Kidney glomerular epithelial cell (primary cell): ENCODE data around the gene NCBP3.

Source experiments
- DNase-seq: peaks from one replicate; lab custom pipeline; 2025; lab: John Stamatoyannopoulos, UW

The NCBP3 gene

GRCh38 chr17:3845621-3846436 is at the start of gene NCBP3:
NCBP3 (minus strand) TSS chr17:3846246; CDS start chr17:3846223, 23 bp downstream.
- DNase-seq: peak; percentile 77

GRCh38 chr17:3895354-3895753 is 49.3 kb upstream of the NCBP3 start:
- DNase-seq: no peak

GRCh38 chr17:3894911-3895343 is 48.9 kb upstream of the NCBP3 start:
- DNase-seq: no peak

- DNase-seq: no peak
These were observed 48.1 kb upstream of the NCBP3 start for GRCh38 chr17:3894188-3894587.

- DNase-seq: no peak
These were observed 47.7 kb upstream of the NCBP3 start for GRCh38 chr17:3893720-3894116.

DNA sequence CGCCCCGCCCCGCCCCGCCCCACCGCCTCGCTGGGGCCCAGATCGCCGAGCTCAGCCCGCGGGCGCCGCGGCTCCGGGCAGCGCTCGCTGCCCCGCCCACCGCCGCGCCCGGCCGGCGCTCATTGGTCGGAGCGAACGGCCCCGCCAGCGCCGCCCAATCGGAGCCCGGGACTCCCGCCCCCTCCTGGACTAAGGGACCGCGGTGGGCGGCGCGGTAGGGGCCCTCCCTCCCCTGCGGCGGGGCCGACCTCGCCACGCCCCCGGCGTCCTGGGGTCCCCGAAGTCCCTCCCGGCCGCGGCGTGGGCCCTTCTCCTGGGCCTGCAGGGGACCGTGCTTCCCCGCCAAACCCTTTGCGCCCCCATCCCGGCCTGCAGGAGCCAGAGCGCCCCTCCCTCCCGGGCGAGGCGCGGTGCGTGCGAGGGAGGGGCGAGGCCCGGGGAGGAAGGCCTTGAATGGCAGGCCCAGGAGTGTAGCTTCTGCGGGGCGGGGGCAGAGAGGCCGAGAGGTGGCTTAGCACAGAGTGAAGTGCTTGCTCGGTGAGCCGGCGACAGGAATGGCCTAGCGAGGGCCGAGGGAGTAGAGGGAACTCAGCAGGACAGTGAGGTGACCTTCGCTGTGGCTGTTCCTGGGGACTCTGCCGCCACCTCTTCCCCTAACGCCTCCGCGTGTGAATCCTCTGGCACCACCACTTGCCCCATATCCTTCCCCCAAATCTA is 47.1 kb upstream of the NCBP3 start, which contains the start of gene CAMKK1:
Gene CAMKK1 (minus strand): TSS at position 51 of the 717 bp plus-strand sequence. CDS start 7,366 bp downstream, outside the sequence.
- peak; percentile 84 for DNase-seq

DNA sequence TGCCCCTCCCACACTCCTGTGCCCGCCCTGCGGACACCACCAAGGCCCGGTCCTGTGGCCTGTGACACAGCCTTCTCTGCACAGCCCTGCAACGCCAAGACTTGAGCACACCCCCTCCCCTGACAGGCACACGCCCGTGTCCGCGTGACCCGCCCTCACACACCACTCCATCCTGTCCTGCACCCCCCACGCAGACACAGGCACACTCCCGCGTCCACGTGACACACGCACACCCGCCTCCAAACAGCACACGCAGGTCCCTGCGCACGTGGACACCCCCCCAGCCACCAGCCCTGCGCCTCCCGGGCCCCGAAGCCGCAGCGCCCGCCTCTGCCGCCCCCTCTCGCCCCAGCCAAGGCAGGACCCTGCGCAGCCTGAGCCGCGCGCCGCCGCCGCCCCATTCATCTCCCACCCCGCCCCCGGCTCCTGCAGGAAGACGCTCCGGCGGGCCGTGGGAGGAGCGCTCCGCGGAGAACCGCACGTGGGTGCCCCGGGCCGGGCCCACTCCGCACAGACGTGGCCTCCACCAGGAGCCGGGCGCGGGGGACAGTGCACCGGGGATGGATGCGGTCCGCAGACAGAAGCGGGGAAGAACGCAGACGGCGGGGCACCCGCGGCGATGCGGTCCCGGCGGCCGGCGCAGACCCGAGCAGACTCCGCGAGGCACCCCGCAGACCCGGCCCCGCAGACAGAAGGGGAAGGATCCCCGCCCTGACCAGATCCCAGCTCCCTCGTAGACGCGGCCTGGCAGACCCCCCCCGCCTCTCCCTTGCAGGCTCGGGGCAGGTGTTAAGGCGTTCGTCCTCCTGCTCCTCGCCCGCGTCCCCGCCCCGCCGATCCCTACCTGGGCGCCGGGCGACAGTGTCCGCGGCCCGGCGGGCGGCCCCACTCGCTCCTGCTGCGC is 46.3 kb upstream of the NCBP3 start:
- peak; percentile 19 for DNase-seq

DNA sequence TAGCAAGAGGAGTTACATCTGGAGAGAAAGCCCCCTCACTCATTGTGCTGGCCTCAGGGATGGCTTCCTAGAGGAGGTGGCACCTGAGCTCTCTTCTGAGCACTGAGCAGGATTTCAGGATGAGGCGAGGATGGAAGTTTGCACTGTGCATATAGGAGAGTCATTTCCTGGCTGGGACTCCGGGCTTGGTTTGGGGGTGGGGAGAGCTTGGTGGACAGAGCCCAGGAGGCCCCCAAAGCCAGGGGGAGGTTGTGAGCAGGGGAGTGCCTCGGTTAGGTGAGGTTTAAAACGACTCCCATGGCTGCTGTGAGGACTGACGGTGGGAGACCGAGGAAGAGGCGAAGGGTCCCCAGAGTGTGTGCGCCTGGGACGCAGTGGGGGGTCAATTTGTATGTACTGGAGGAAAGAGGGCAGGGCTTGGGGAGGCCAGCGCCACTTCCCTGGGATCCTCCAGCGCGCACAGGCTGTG is 45.6 kb upstream of the NCBP3 start:
- DNase-seq: no peak

DNA sequence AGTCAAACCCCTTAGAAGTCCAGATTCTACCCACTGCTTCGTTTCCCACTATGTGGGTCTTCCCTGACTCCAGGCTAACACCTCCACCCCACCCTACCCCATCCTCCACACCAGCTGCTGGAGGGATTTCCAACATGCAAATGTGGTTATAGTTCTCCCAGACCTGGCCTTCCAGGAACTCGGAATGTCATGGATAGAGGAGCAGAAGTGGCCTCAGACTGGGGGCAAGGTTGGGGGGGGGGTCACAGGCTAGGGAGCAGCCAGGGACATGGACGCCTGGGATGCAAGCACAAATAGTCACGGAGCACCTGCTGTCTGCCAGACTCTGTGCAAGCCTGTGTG is 44.8 kb upstream of the NCBP3 start:
- no peak for DNase-seq

DNA sequence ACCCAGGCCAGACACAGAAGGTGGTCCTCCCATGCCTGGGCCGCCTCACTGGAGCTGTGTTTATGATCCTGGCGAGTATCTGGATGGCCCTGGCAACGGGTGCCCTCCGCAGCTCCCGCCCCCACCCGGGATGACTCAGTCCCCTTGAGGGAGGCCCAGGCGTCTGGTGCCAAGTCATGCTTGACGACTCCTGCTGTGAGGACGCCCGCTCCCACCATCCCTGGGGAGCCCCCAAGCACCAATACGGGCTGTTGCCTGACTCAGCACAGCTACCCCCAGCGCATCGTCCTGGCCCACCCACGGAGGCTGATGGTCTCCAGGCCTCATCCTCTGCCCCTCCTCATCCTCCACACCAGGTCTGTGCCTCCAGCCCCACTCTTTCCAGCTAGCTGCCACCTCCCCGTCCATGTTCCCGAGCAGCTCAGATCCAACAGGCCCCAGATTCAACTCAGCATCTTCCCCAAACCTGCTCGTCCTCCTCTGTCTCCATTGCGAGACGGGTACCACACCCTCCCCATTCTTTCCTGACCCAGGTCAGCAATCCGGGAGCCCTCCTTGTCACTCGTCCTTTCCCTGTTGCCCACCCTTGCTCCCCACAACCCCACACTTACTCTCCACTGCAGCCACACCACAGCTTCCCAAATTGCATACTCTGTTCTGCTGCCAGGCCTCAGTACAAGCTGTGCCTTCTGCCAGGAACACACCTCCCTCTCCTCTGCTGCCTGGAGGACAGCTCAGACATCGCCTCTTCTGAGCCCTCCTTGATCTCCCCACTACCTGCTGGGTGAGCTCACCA is 44.2 kb upstream of the NCBP3 start:
- DNase-seq: peak; percentile 89

DNA sequence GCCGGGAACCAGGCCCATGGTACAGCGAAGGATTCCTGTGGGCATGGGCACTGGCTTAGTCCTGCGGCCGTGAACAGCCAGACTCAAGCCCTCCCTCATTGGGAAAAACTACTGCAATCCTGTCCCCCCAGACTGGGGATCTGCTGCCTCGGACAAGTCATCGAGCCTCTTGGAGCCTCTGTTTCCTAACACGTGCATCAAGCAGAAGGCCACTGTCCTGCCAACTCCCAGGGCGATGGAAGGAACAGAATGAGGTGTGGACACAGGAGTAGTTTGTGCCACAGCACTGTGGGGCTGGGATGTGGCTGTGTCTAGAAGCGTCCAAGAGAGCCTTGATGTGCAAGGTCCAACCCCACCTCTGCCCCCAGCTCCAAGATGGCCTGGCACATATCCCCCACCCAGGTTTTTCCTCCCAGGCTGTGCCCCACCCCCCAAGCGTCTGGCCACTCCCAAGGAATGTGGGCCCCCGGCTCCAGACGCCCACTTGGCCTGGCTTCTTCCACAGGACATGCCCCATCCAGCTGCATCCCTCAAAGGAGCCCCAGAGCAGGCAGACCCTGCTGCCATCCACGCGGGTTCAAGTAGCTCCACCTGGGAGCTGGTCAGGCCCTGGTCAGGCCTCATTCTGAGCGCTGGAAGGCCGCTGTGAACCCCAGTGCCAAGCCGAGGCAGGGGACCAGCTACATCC is 43.4 kb upstream of the NCBP3 start:
- no peak for DNase-seq

DNA sequence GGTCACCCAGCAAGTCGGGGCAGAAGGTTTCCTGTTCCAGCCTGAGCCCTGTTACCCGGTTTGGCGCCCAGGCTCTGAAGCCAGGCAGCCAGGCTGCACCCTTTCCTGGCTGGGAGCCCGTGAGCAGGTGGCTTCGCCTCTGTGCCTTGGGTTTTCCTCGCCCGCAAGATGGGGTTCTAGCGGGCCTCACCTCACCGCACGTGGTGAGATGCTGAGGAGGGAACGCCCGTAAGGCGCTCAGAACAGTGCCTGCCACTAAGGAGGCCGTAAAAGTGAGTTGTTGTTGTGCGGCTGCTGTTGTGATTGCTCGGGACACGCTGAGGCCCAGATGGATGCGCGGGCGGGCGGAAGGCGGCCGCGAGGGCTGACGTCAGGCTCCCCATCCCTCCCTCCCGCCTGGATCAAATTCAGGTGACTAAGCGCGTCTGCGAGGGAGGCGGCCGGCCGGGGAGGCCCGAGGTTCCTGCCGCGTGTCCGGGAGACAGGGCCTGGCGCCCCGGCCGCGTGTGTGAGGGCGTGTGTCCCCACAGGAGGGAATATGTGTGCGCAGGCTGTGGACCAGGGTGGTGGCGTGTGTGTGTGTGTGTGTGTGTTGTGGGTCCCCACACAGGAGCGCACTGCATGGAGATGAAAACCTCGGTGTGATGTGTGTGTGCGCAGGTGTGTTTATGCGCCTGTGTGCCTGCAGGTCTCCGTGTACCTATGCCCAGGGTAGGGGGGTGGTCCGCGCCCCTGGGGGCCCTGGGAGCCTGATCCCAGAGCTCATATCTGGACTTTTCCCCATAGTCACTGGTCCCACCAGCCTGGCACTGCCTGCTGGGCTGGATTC is 42.5 kb upstream of the NCBP3 start:
- peak; percentile 85 for DNase-seq

DNA sequence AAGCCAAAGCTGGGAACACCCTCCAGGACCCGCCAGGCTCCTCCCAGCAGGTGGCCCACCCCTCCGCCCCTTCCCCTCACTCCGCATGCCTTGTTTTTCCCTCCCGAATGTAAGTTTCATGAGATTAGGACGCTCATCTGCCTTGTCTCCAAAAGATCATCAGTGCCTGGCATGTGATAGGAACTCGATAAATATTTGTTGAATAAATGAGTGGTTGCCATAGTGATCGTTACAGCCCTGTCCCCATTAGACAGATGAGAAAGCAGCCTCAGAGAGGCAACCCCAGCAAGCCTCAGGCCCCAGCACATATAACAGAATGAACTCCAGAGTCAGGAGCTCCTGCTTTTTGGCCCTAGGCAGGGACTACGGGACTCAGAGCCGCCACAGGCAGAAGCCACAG is 41.8 kb upstream of the NCBP3 start:
- DNase-seq: no peak

DNA sequence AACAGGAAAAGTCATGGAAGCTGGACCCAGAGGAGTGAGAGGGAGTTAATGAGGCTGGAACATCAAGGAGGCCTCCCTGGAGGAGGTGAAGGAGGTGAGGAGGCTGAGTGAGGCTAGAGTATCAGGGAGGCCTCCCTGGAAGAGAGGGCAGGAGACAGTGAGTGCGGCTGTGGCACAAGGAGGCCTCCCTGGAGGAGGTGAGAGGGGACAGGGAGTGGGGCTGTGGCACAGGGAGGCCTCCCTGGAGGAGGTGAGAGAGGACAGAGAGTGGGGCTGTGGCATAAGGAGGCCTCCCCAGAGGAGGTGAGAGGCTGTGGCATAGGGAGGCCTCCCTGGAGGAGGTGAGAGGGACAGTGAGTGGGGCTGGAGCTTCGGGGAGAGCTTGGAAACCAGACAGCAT is 41.3 kb upstream of the NCBP3 start:
- no peak for DNase-seq

DNA sequence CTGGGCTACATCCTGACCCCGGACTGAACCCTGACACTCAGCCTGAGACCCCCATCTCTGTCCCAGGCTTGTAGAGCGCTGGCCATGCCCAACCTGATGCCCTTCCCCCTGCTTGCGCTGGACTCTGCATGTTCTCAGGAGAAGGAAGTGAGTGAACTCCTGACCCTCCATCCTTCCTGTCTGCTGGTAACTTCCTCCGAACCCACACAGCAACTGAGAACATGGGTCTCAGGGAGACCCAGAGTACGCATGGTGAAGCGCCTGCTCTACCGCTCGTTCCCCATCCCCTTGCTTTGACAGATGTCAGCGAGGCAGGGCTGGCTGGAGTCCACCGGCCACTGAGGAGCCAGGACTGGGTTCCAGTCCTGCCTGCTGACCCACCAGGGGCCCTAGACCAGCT is 40.7 kb upstream of the NCBP3 start:
- DNase-seq: no peak

DNA sequence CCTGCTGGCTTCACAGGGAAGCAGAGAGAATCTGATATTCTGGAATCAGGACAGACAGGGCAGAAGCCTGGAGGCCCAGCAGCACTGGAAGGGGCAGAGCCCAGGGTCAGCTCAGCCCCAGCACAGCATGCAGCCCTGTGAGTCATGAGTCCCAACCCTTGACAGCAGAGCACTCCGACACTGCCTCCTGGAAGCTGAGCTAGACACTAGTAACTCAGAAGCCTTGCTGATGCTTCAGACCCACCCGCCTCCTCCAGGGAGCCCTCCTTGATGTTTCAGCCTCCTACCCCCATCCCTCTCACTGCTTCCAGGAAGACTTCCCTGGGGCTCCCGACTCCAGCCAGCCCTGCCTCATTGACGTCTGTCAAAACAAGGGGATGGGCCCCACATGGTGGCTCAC is 39.9 kb upstream of the NCBP3 start:
- DNase-seq: peak; percentile 19

DNA sequence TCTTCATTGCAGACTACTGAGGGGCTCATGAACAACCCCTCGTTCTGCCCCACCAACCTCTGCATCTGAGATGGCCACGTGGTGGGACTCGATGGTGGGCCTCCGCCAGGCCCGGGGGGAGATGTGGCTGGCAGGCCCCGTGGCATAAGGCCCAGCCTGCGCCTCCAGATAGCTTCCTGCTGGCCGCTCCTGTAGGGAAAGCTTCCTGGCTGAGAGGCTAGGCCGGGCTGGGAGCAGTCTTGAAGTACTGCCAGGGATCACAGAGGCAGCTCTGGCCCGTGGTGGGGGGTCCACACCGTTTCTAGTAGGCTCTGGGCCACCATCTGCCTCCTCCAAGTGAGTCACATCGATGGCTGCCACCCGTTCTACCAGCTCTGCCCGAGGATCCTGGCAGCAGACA is 39.2 kb upstream of the NCBP3 start:
- no peak for DNase-seq

DNA sequence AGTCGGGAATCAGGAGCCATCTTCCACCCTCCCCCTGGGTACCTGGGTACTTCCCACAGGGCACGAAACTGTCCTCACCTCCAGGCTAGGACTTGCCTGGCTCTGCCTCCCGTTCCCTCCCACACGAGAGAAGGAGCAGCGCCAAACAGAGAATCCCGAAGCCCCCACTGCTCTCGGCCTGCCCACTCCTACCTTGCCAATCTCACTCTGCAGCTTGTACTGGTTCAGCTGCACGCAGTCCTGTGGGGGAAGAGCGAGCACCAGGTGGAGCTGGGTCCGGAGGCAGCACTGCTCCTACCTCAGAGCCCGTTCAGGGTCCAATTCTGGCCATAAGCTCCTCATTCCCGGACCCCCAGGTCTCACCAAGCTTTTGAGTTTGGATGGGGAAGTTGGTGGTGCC is 38.1 kb upstream of the NCBP3 start:
- no peak for DNase-seq

DNA sequence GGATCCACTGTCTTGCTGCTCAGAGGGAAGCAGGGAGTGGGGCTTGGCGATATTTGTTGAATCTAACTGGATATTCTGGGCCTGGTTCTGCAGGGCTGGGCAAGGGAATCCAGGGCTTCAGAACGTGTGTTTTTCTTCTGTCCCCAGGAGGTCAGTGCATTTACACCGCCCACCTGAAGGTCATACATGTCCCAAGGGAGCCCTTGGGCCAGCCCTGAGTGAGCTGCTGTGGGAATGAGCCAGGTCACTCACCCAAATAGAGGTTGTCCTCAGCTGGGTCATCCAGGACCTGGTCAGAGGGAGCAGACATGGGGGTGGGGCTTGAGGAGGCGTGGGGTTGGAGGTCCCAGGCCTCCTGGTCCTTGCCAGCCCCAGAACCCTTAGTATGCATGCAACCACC is 36.2 kb upstream of the NCBP3 start:
- no peak for DNase-seq

GRCh38 chr17:3880983-3881382 is 34.9 kb upstream of the NCBP3 start:
- no peak for DNase-seq
